K562 (cell line): ENCODE measurements around the gene KRT6C. TPM values are rescaled to one million over a fixed set of nuclear protein-coding genes. Genes with fewer than 3 reads are reported as not detected.

Experiments used
- ATAC-seq: fragments of 200-7000 bp; cut with Tn5 transposase; 3 replicates; pipeline ENCODE4 v1.9.1; 2020; ENCODE audit warnings: moderate library complexity
- BruUV-seq: library from RNA; stranded (reverse); fragments of 400-500 nt; replicated peaks from 2 replicates; lab custom pipeline; 2021; lab: Mats Ljungman, UMichigan
- CTCF ChIA-PET: fragments of 300-600 bp; formaldehyde crosslinking; extraction: SDS; loops from one replicate; lab custom pipeline; 2021; ENCODE audit warnings: low intra/inter-chr PET ratio; lab: Yijun Ruan, JAX
- POLR2A ChIA-PET: fragments of 300-600, 350-650 bp; sonication (Branson Sonifier 250); formaldehyde crosslinking; extraction: SDS; loops from one replicate; lab custom pipeline; 2021; ENCODE audit warnings: antibody characterized with exemption, inconsistent platforms; lab: Yijun Ruan, JAX
- DNase-seq, 4 experiments: peaks; one replicate each; pipeline versions ENCODE4 v3.0.0 to v3.0.0-alpha.2; 2011 to 2018; ENCODE audit warnings: low spot score in 3 of 4, mixed read lengths in 3 of 4; ENCODE audit errors: extremely low read depth in 1 of 4
- FAIRE-seq: peaks from 2 replicates; lab custom pipeline; 2011; peaks lifted over from hg19 to GRCh38; lab: Jason Lieb, UNC
- H2AFZ ChIP-seq: 2 replicates; pipeline ENCODE4 v1.6.0; 2011; ENCODE audit warnings: low read depth, low read length, control low read depth, inconsistent platforms
- H3K27ac ChIP-seq: fragments of 200-600 bp; 3 replicates; pipeline ENCODE4 v1.8.0; 2011; ENCODE audit warnings: low read depth, mild to moderate bottlenecking, control low read depth, inconsistent platforms, low read length, moderate library complexity, mixed read lengths; ENCODE audit errors: extremely low read depth
- H3K27me3 ChIP-seq, 2 experiments: fragments of 300-600 bp in 1 of 2; 2 replicates in 1 of 2; 3 replicates in 1 of 2; pipeline versions ENCODE4 v1.6.0 to v1.8.0; 2011; ENCODE audit warnings: inconsistent platforms in 2 of 2, low read length in 2 of 2, mild to moderate bottlenecking in 1 of 2, mixed read lengths in 1 of 2, moderate library complexity in 1 of 2; ENCODE audit not compliant: control insufficient read depth in 2 of 2, insufficient read depth in 2 of 2
- H3K36me3 ChIP-seq: fragments of 300-600 bp; 3 replicates; pipeline ENCODE4 v1.8.0; 2011; ENCODE audit warnings: mild to moderate bottlenecking, low read length, inconsistent platforms; ENCODE audit not compliant: control insufficient read depth, insufficient read depth
- H3K4me1 ChIP-seq, 2 experiments: fragments of 200-600 bp in 1 of 2; replicated peaks in 1 of 2; 2 replicates in 1 of 2; 3 replicates in 1 of 2; pipeline versions ENCODE4 v1.5.1 to v1.8.0; 2011; ENCODE audit warnings: inconsistent platforms in 2 of 2, low read length in 2 of 2, mild to moderate bottlenecking in 1 of 2, mixed read lengths in 1 of 2, moderate library complexity in 1 of 2; ENCODE audit not compliant: control insufficient read depth in 2 of 2, insufficient read depth in 2 of 2
- H3K4me2 ChIP-seq: 2 replicates; pipeline ENCODE4 v1.6.1; 2011; ENCODE audit warnings: low read length, control low read depth, inconsistent platforms, mixed read lengths; ENCODE audit not compliant: insufficient read depth
- H3K4me3 ChIP-seq: fragments of 200-600 bp; sonication (generic), shearing (Covaris generic); 2 replicates; pipeline ENCODE4 v1.5.1; 2016; ENCODE audit warnings: control low read depth, inconsistent platforms
- H3K79me2 ChIP-seq: fragments of 200-600 bp; 3 replicates; pipeline ENCODE4 v1.8.0; 2011; ENCODE audit warnings: low read length, inconsistent platforms; ENCODE audit not compliant: control insufficient read depth, insufficient read depth
- H3K9ac ChIP-seq, 2 experiments: 2 replicates each; pipeline versions ENCODE4 v1.6.0 to v1.6.1; 2011; ENCODE audit warnings: low read depth in 2 of 2, low read length in 2 of 2, control low read depth in 1 of 2, inconsistent platforms in 1 of 2, mild to moderate bottlenecking in 1 of 2, mixed read lengths in 1 of 2; ENCODE audit not compliant: insufficient read depth in 1 of 2
- H3K9me1 ChIP-seq: one replicate; pipeline ENCODE4 v1.6.0; 2011; ENCODE audit warnings: inconsistent platforms, mild to moderate bottlenecking, low read length, moderate library complexity; ENCODE audit not compliant: control insufficient read depth, insufficient read depth
- H3K9me3 ChIP-seq: replicated peaks from 2 replicates; pipeline ENCODE4 v1.5.1; 2011; ENCODE audit warnings: low read depth, low read length, inconsistent platforms; ENCODE audit not compliant: control insufficient read depth, insufficient read depth
- H4K20me1 ChIP-seq: replicated peaks from 2 replicates; pipeline ENCODE4 v1.6.1; 2011; ENCODE audit warnings: low read length, inconsistent platforms, mixed read lengths; ENCODE audit not compliant: control insufficient read depth, insufficient read depth
- ASH1L ChIP-seq: fragments of 450-650 bp; IDR thresholded peaks from 2 replicates; pipeline ENCODE4 v1.6.1; 2018; ENCODE audit warnings: borderline replicate concordance, mild to moderate bottlenecking, low read depth; ENCODE audit not compliant: partially characterized antibody
- ESRRB ChIP-seq: fragments of 250-450 bp; sonication (Bioruptor Pico); IDR thresholded peaks from 2 replicates; pipeline ENCODE4 v1.5.0; 2020; ENCODE audit warnings: mild to moderate bottlenecking, moderate library complexity, borderline replicate concordance
- FOXK1 ChIP-seq: sonication (generic); formaldehyde crosslinking; IDR thresholded peaks from 2 replicates; pipeline ENCODE4 v1.8.0; 2022; ENCODE audit warnings: missing genetic modification reagents, mild to moderate bottlenecking, borderline replicate concordance
- HIVEP1 ChIP-seq: fragments of 250-450 bp; sonication (Bioruptor Pico); IDR thresholded peaks from 2 replicates; pipeline ENCODE4 v1.4.0; 2020; ENCODE audit warnings: mild to moderate bottlenecking
- MCM3 ChIP-seq: fragments of 450-650 bp; IDR thresholded peaks from 2 replicates; pipeline ENCODE4 v1.6.1; 2016
- NONO ChIP-seq, 2 experiments: fragments of 200-400 bp in 1 of 2; fragments of 450-650 bp in 1 of 2; formaldehyde crosslinking in 1 of 2; IDR thresholded peaks; 2 replicates each; pipeline ENCODE4 v1.6.1; 2017; ENCODE audit warnings: low read depth in 2 of 2, mild to moderate bottlenecking in 2 of 2, moderate library complexity in 2 of 2, low read length in 1 of 2
- NR4A1 ChIP-seq, 2 experiments: fragments of 250-450 bp in 1 of 2; fragments of 450-650 bp in 1 of 2; sonication (Bioruptor Pico) in 1 of 2; IDR thresholded peaks; 2 replicates each; pipeline versions ENCODE4 v1.4.0 to v1.6.1; 2016 to 2020; ENCODE audit warnings: mild to moderate bottlenecking in 2 of 2, missing compliant biosample characterization in 1 of 2, missing genetic modification characterization in 1 of 2, moderate library complexity in 1 of 2
- RBM22 ChIP-seq: fragments of 200-400 bp; formaldehyde crosslinking; IDR thresholded peaks from 2 replicates; pipeline ENCODE4 v1.6.1; 2018; ENCODE audit warnings: low read length, low read depth; ENCODE audit not compliant: poor library complexity, severe bottlenecking
- TAF7 ChIP-seq: fragments of 450-650 bp; IDR thresholded peaks from 2 replicates; pipeline ENCODE4 v1.6.1; 2016; ENCODE audit warnings: missing genetic modification characterization, missing compliant biosample characterization
- XRCC4 ChIP-seq: IDR thresholded peaks from one replicate; pipeline ENCODE4 v1.6.1; 2011; ENCODE audit not compliant: insufficient read depth, insufficient read length; ENCODE audit errors: extremely low read depth
- WGBS: fragments of 100-300 bp; shearing (Covaris generic); methylation state at CpG from one replicate; pipeline ENCODE4 v1.1.6; 2016; ENCODE audit warnings: low coverage, mixed read lengths; ENCODE audit not compliant: insufficient coverage; ENCODE audit errors: missing lambda C conversion rate; 5-methylcytosine and 5-hydroxymethylcytosine counted together
- in situ Hi-C: fragments of 300-500 bp; cut with MboI; formaldehyde crosslinking; loops from 4 replicates; pipeline ENCODE4 v1.15.0; 2018; ENCODE audit warnings: inconsistent platforms, mixed read lengths
- intact Hi-C: fragments of 100-400 bp; cut with micrococcal nuclease; formaldehyde crosslinking; loops from 2 replicates; pipeline ENCODE4 v1.14.2; 2022
- polyA plus RNA-seq, 8 experiments: library from polyadenylated mRNA; depleted of rRNA in 4 of 8; stranded (reverse) in 5 of 8; unstranded in 3 of 8; fragments of >200 nt; fragmentation: Nextera tagmentation in 2 of 8; fragmentation: Illumina TruSeq in 1 of 8; extraction: Ambion mirVana in 2 of 8; extraction: Trizol in 1 of 8; gene quantifications; 2 replicates each; pipeline versions ENCODE4 v1.2.1 to v1.2.3, GENCODE V29; 2011 to 2014; ENCODE audit warnings: inconsistent platforms in 1 of 8, missing spikeins in 1 of 8
- total RNA-seq, 7 experiments: library from RNA; depleted of rRNA in 6 of 7; stranded (reverse); fragments of >200 nt in 6 of 7; fragmentation: Illumina TruSeq in 2 of 7; extraction: Trizol in 2 of 7; gene quantifications; 2 replicates each; pipeline versions ENCODE4 v1.2.1 to v1.2.3, GENCODE V29; 2011 to 2021; ENCODE audit warnings: low replicate concordance in 1 of 7
- TF ChIP-seq, protein P1 (sequence below): IDR thresholded peaks from 3 replicates; pipeline ENCODE4 v1.6.1; 2011; ENCODE audit warnings: borderline replicate concordance, mild to moderate bottlenecking; ENCODE audit not compliant: insufficient read length, insufficient read depth
- TF ChIP-seq, protein P2 (sequence below): fragments of 250-450 bp; sonication (Bioruptor Pico); IDR thresholded peaks from 2 replicates; pipeline ENCODE4 v1.4.0; 2020; ENCODE audit warnings: mild to moderate bottlenecking, moderate library complexity, borderline replicate concordance
- TF ChIP-seq, protein P3 (sequence below): fragments of 450-650 bp; conservative IDR thresholded peaks from 2 replicates; pipeline ENCODE4 v1.6.1; 2016; ENCODE audit warnings: missing genetic modification characterization, low read depth, mild to moderate bottlenecking, missing compliant biosample characterization, moderate library complexity

Gene KRT6C
- total and polyA plus RNA-seq, 9 of the 15 experiments (the other 6 are each of a cell fraction or from before 2014, with no cell fraction given): not detected

DNA sequence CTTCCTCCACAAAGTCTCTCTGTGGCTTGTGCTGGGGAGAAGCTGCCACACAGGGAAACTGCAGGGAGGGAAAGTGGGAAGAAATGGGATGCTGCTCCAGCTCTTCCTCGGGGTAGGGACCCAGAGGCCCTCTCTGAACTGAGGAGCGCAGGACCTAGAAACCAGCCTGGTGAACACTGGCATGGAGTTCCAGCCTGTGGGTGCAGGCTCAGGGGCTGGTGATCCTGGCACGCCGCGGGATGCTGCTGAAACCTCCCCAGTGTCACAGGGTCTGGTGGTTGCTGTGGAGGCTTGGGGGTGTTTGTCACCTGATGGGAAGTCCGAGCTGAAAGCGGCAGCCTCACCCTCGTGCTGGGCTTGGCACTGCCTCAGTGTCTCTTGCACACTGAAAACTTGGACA, 34.2 kb downstream of the KRT6C start (continued):
- TF ChIP-seq, protein P1, sequence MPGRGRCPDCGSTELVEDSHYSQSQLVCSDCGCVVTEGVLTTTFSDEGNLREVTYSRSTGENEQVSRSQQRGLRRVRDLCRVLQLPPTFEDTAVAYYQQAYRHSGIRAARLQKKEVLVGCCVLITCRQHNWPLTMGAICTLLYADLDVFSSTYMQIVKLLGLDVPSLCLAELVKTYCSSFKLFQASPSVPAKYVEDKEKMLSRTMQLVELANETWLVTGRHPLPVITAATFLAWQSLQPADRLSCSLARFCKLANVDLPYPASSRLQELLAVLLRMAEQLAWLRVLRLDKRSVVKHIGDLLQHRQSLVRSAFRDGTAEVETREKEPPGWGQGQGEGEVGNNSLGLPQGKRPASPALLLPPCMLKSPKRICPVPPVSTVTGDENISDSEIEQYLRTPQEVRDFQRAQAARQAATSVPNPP: no peak
- TF ChIP-seq ASH1L: no peak

DNA sequence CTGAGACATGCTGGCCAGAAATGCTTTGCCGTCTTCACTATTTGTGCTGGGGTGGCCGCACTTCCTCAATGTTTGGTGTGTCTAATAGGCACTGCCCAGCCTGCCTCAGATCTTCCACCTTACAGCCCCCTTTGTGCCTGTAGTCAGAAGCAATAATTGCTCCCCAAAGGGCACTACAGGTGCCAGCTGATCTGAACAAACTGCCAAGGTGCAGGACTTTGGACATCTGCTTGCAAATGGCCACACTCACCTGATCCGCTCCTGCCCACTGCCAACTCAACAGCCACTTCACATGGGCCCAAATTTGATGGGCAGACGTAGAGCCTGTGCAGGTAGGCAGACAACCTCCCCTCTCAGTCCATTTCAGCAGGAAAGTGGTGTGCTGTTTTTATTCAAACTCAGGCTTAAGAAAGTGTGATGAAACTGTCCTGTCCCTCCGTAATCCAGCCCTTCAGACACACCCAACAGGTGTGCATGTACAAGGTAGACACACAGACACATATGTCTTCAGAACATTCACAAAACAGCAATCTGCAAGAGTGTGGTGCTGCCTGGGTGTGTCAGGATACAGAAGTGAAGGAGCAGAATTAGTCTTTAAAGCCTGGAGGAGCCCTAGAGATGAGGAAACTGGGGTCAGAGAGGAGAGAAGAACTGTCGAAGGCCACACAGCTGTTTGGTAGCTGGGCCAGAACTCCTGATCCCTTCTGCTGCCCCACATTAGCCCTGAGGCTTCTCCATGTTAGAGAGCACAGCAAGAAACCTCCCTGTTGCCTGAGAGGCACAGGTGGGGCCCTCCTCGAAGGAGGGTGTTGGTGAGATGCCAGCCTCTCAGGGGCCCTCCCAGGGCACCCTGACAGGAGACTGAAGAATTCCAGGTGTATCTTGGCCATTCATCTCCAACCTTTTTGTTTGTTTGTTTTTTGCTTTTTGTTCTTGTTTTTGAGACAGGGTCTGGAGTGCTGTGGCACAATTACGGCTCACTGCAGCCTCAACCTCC, 35.0 kb downstream of the KRT6C start:
- Histone ChIP-seq H3K9me1 (no peaks in the 10 kb centered on the region), H3K27ac (no peak overlapping the region), H3K36me3 (no peaks in the 10 kb centered on the region), H3K4me1 (no peaks in the 10 kb centered on the region), H3K9me3 (no peaks in the 10 kb centered on the region), H3K79me2 (no peaks in the 10 kb centered on the region), H3K4me3 (no peak overlapping the region), H4K20me1 (no peaks in the 10 kb centered on the region), H2AFZ (no peak overlapping the region), H3K27me3 (peaks cover 5 to 39% of the 10 kb centered on the region in 2 experiments), H3K4me2 (no peak overlapping the region), H3K9ac (no peak overlapping the region)
- FAIRE-seq: no peak
- in situ Hi-C loops: no loop called here
- ChIA-PET CTCF (no interaction called here), POLR2A (interaction anchor here (1.2 to 1.3 kb wide), 2 partner anchors 9 to 12 kb away, joined by 3 to 4 read pairs; no protein-coding TSS in a partner anchor)
- WGBS: 0% methylated on average over 7 of the region's 8 CpGs
- DNase-seq: no peak
- intact Hi-C loops: no loop called here
- no peak for ATAC-seq
- BruUV-seq: no TSS peak
- no peak for TF ChIP-seq ESRRB
- TF ChIP-seq, protein P2, sequence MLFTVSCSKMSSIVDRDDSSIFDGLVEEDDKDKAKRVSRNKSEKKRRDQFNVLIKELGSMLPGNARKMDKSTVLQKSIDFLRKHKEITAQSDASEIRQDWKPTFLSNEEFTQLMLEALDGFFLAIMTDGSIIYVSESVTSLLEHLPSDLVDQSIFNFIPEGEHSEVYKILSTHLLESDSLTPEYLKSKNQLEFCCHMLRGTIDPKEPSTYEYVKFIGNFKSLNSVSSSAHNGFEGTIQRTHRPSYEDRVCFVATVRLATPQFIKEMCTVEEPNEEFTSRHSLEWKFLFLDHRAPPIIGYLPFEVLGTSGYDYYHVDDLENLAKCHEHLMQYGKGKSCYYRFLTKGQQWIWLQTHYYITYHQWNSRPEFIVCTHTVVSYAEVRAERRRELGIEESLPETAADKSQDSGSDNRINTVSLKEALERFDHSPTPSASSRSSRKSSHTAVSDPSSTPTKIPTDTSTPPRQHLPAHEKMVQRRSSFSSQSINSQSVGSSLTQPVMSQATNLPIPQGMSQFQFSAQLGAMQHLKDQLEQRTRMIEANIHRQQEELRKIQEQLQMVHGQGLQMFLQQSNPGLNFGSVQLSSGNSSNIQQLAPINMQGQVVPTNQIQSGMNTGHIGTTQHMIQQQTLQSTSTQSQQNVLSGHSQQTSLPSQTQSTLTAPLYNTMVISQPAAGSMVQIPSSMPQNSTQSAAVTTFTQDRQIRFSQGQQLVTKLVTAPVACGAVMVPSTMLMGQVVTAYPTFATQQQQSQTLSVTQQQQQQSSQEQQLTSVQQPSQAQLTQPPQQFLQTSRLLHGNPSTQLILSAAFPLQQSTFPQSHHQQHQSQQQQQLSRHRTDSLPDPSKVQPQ (CRISPR knock-in tag): no peak
- no peak for TF ChIP-seq XRCC4
- no peak for TF ChIP-seq NONO (IDR thresholded peaks at IDR 0.05; ENCODE audit: low read depth in 2 of 2, low read length in 1 of 2)
- no peak for TF ChIP-seq RBM22
- no peak for TF ChIP-seq MCM3
- TF ChIP-seq FOXK1 (CRISPR knock-in tag): no peak
- TF ChIP-seq NR4A1 (CRISPR knock-in tag; IDR thresholded peaks at IDR 0.05): no peak
- TF ChIP-seq NR4A1 (tag; IDR thresholded peaks at IDR 0.05): no peak
- TF ChIP-seq, protein P3, sequence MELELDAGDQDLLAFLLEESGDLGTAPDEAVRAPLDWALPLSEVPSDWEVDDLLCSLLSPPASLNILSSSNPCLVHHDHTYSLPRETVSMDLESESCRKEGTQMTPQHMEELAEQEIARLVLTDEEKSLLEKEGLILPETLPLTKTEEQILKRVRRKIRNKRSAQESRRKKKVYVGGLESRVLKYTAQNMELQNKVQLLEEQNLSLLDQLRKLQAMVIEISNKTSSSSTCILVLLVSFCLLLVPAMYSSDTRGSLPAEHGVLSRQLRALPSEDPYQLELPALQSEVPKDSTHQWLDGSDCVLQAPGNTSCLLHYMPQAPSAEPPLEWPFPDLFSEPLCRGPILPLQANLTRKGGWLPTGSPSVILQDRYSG (tag): no peak
- no peak for TF ChIP-seq HIVEP1 (CRISPR knock-in tag)
- TF ChIP-seq TAF7 (tag): no peak
